ENCODE results near the gene ATG5.

DNA sequence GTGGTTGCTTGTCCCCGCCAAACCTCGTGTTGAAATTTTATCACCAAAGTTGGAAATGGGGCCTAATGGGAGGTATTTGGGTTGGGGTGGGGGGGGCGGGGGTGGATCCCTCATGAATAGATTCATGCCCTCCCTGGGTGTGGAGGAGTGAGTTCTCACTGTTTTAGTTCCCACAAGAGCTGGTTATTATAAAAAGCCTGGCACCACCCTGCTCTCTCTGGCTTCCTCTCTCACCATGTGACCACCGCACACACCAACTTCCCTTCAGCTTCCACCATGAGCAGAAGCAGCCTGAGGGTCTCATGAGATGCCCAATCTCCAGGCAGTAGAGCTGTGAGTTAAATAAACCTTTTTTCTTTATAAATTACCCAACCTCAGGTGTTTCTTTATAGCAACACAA, 128.1 kb downstream of the ATG5 start:
- TF ChIP-seq, protein P1, sequence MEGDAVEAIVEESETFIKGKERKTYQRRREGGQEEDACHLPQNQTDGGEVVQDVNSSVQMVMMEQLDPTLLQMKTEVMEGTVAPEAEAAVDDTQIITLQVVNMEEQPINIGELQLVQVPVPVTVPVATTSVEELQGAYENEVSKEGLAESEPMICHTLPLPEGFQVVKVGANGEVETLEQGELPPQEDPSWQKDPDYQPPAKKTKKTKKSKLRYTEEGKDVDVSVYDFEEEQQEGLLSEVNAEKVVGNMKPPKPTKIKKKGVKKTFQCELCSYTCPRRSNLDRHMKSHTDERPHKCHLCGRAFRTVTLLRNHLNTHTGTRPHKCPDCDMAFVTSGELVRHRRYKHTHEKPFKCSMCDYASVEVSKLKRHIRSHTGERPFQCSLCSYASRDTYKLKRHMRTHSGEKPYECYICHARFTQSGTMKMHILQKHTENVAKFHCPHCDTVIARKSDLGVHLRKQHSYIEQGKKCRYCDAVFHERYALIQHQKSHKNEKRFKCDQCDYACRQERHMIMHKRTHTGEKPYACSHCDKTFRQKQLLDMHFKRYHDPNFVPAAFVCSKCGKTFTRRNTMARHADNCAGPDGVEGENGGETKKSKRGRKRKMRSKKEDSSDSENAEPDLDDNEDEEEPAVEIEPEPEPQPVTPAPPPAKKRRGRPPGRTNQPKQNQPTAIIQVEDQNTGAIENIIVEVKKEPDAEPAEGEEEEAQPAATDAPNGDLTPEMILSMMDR (IDR thresholded peaks at IDR 0.05) = no peak
- TF ChIP-seq ZFX (IDR thresholded peaks at IDR 0.05; ENCODE audit: borderline replicate concordance) = no peak
